Activated T-helper 17 cell treated with anti-CD3 and anti-CD28 coated beads, Interleukin-2, amount 50 U/mL, for 72 hours (primary cell): ENCODE results near the gene FER1L5. TPM values are rescaled to one million over a fixed set of nuclear protein-coding genes. Genes with fewer than 3 reads are reported as not detected.

ENCODE experiments used
- ATAC-seq: fragments of 150-1000 bp; cut with Tn5 transposase; replicated peaks from 2 replicates; pipeline ENCODE4 v1.10.0; 2021; ENCODE audit warnings: mild to moderate bottlenecking, moderate library complexity
- H3K27ac Mint-ChIP-seq: one replicate; pipeline ENCODE4 v1.8.0; 2022; ENCODE audit warnings: mixed read lengths
- H3K27me3 Mint-ChIP-seq: one replicate; pipeline ENCODE4 v1.8.0; 2022; ENCODE audit warnings: mixed read lengths
- H3K36me3 Mint-ChIP-seq: one replicate; pipeline ENCODE4 v1.8.0; 2022; ENCODE audit warnings: low read depth, mild to moderate bottlenecking, mixed read lengths
- H3K4me1 Mint-ChIP-seq: one replicate; pipeline ENCODE4 v1.8.0; 2022; ENCODE audit warnings: mixed read lengths
- H3K4me3 Mint-ChIP-seq: one replicate; pipeline ENCODE4 v1.8.0; 2022; ENCODE audit warnings: mild to moderate bottlenecking, mixed read lengths
- H3K9me3 Mint-ChIP-seq: one replicate; pipeline ENCODE4 v1.8.0; 2022; ENCODE audit warnings: mixed read lengths
- total RNA-seq, 2 donors: library from RNA; stranded (reverse); gene quantifications; one replicate each; pipeline ENCODE4 v1.2.3, GENCODE V29; 2022

The FER1L5 gene
- total RNA-seq, 2 donors from 2014 or later = not detected

GRCh38 chr2:96683307-96683706, 40.7 kb downstream of the FER1L5 start:
- Mint-ChIP-seq H3K4me1 (peaks cover 4% of the 10 kb centered on the region), H3K27ac (no peak overlapping the region), H3K9me3 (no peaks in the 10 kb centered on the region), H3K36me3 (no peaks in the 10 kb centered on the region), H3K4me3 (no peak overlapping the region), H3K27me3 (peaks cover 14% of the 10 kb centered on the region)
- ATAC-seq = no peak

- no peak for ATAC-seq
- H3K27ac Mint-ChIP-seq = peak overlapping the region; percentile 49
- peaks cover 4% of the 10 kb centered on the region for H3K4me1 Mint-ChIP-seq
- H3K36me3 Mint-ChIP-seq = no peaks in the 10 kb centered on the region
- H3K4me3 Mint-ChIP-seq = no peak overlapping the region
- H3K9me3 Mint-ChIP-seq = no peaks in the 10 kb centered on the region
- H3K27me3 Mint-ChIP-seq = peaks cover 14% of the 10 kb centered on the region
These were observed 41.6 kb downstream of the FER1L5 start for GRCh38 chr2:96683972-96684820.

GRCh38 chr2:96684883-96685576, 42.5 kb downstream of the FER1L5 start:
- H3K27me3 Mint-ChIP-seq = peaks cover 14% of the 10 kb centered on the region
- H3K9me3 Mint-ChIP-seq = no peaks in the 10 kb centered on the region
- no peak for ATAC-seq
- H3K27ac Mint-ChIP-seq = peak overlapping the region; percentile 49
- no peak overlapping the region for H3K4me3 Mint-ChIP-seq
- H3K36me3 Mint-ChIP-seq = no peaks in the 10 kb centered on the region
- peaks cover 4% of the 10 kb centered on the region for H3K4me1 Mint-ChIP-seq

- Mint-ChIP-seq H3K27me3 (peaks cover 11% of the 10 kb centered on the region), H3K4me3 (no peak overlapping the region), H3K27ac (no peak overlapping the region), H3K36me3 (no peaks in the 10 kb centered on the region), H3K4me1 (peaks cover 4% of the 10 kb centered on the region), H3K9me3 (no peaks in the 10 kb centered on the region)
- no peak for ATAC-seq
These were observed 43.3 kb downstream of the FER1L5 start for GRCh38 chr2:96685577-96686459.

GRCh38 chr2:96687266-96687665, 44.7 kb downstream of the FER1L5 start:
- Mint-ChIP-seq H3K27ac (no peak overlapping the region), H3K36me3 (no peaks in the 10 kb centered on the region), H3K4me1 (peaks cover 4% of the 10 kb centered on the region), H3K4me3 (no peak overlapping the region), H3K27me3 (peaks cover 11% of the 10 kb centered on the region), H3K9me3 (no peaks in the 10 kb centered on the region)
- ATAC-seq = no peak

GRCh38 chr2:96687711-96688640, 45.4 kb downstream of the FER1L5 start:
- Mint-ChIP-seq H3K4me1 (peaks cover 4% of the 10 kb centered on the region), H3K27me3 (peaks cover 11% of the 10 kb centered on the region), H3K9me3 (no peaks in the 10 kb centered on the region), H3K27ac (no peak overlapping the region), H3K36me3 (no peaks in the 10 kb centered on the region), H3K4me3 (no peak overlapping the region)
- ATAC-seq = no peak

- Mint-ChIP-seq H3K27ac (no peak overlapping the region), H3K27me3 (peaks cover 11% of the 10 kb centered on the region), H3K9me3 (no peaks in the 10 kb centered on the region), H3K4me3 (no peak overlapping the region), H3K4me1 (peaks cover 4% of the 10 kb centered on the region), H3K36me3 (no peaks in the 10 kb centered on the region)
- ATAC-seq = no peak
These were observed 46.3 kb downstream of the FER1L5 start for GRCh38 chr2:96688649-96689430.

- no peaks in the 10 kb centered on the region for H3K9me3 Mint-ChIP-seq
- H3K36me3 Mint-ChIP-seq = no peaks in the 10 kb centered on the region
- H3K4me3 Mint-ChIP-seq = no peak overlapping the region
- no peak for ATAC-seq
- no peak overlapping the region for H3K27ac Mint-ChIP-seq
- peaks cover 2% of the 10 kb centered on the region for H3K4me1 Mint-ChIP-seq
- peaks cover 8% of the 10 kb centered on the region for H3K27me3 Mint-ChIP-seq
These were observed 46.9 kb downstream of the FER1L5 start for GRCh38 chr2:96689431-96689991.

GRCh38 chr2:96690306-96691021, 47.9 kb downstream of the FER1L5 start:
- Mint-ChIP-seq H3K27ac (no peak overlapping the region), H3K4me1 (no peaks in the 10 kb centered on the region), H3K4me3 (no peak overlapping the region), H3K27me3 (peaks cover 6% of the 10 kb centered on the region), H3K9me3 (no peaks in the 10 kb centered on the region), H3K36me3 (no peaks in the 10 kb centered on the region)
- ATAC-seq = no peak

GRCh38 chr2:96691022-96691612, 48.6 kb downstream of the FER1L5 start:
- no peak overlapping the region for H3K4me3 Mint-ChIP-seq
- H3K36me3 Mint-ChIP-seq = no peaks in the 10 kb centered on the region
- no peaks in the 10 kb centered on the region for H3K4me1 Mint-ChIP-seq
- peaks cover 6% of the 10 kb centered on the region for H3K27me3 Mint-ChIP-seq
- no peak for ATAC-seq
- H3K27ac Mint-ChIP-seq = no peak overlapping the region
- no peaks in the 10 kb centered on the region for H3K9me3 Mint-ChIP-seq

- Mint-ChIP-seq H3K27me3 (no peaks in the 10 kb centered on the region), H3K9me3 (no peaks in the 10 kb centered on the region), H3K36me3 (no peaks in the 10 kb centered on the region), H3K4me3 (no peak overlapping the region), H3K4me1 (no peaks in the 10 kb centered on the region), H3K27ac (no peak overlapping the region)
- no peak for ATAC-seq
These were observed 49.8 kb downstream of the FER1L5 start for GRCh38 chr2:96692094-96692971.
